Tibial nerve (tissue), 3 donors: ENCODE data around the gene SMTNL1.

ENCODE experiments used
- CTCF ChIP-seq, 5 experiments: fragments of 200-600 bp in 3 of 5; fragments of 450-650 bp in 2 of 5; sonication (generic) in 3 of 5; IDR thresholded peaks; one replicate each; pipeline ENCODE4 v1.5.1; 2016 to 2019; ENCODE audit warnings: antibody characterized with exemption in 5 of 5, mild to moderate bottlenecking in 3 of 5, moderate library complexity in 2 of 5
- POLR2A ChIP-seq, 2 donors: fragments of 450-650 bp; IDR thresholded peaks; one replicate each; pipeline ENCODE4 v1.6.1; 2017; ENCODE audit warnings: antibody characterized with exemption in 2 of 2, mild to moderate bottlenecking in 2 of 2, moderate library complexity in 2 of 2

DNA sequence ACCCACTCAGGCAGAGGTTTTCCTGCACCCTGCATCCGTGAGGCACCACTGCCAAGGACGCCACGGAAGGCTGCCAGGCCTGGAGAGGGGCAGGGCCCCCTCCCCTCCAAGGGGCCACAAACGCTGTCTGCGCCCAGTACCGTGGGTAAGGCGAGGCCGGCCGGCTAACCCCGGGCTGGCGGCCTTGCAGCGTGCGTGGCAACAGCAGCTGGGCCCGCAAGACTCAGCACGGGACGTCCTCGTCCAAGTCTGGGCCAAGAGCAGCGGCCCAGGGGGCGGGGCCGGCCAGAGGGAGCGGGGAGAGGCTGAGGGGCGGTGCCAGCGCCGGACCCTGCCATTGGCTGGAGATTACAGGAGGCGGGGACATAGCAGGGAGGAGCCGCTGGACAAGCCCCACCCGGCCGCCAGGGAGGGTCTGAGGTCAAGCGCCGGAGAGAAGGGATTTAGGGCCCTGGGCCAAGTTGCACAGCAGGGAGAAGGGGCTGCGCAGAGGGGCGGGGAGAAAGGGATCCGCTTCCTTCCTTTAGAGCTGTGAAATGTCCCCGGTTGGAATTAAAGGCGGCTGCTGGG, 37.9 kb upstream of the SMTNL1 start:
- peak in 1 of 5 experiments; percentile 51 for TF ChIP-seq CTCF (IDR thresholded peaks at IDR 0.05)
- TF ChIP-seq POLR2A (IDR thresholded peaks at IDR 0.05), result peak in 1 of 2 donors; percentile 63
